CD4-positive, alpha-beta T cell (primary cell): ENCODE measurements around the gene GATAD2B. TPM values are rescaled to one million over a fixed set of nuclear protein-coding genes. Genes with fewer than 3 reads are reported as not detected.
A peak's percentile ranks its signal among the peaks of the same experiment; 100 is the strongest.

Source experiments
- ATAC-seq: fragments of 200-7000 bp; cut with Tn5 transposase; one replicate; pipeline ENCODE4 v1.10.0; 2022; ENCODE audit warnings: mild to moderate bottlenecking; ENCODE audit not compliant: poor library complexity
- CTCF ChIA-PET: fragments of 350-600 bp; sonication (Branson Sonifier 250); formaldehyde crosslinking; loops from one replicate; lab custom pipeline; 2021; ENCODE audit warnings: antibody characterized with exemption, inconsistent platforms; lab: Charles Lee
- POLR2A ChIA-PET: fragments of 350-600 bp; sonication (Branson Sonifier 250); formaldehyde crosslinking; loops from one replicate; lab custom pipeline; 2021; ENCODE audit warnings: antibody characterized with exemption, inconsistent platforms; lab: Charles Lee
- DNase-seq, 14 experiments: peaks; one replicate each; pipeline ENCODE4 v3.0.0-alpha.2; 2013 to 2020; ENCODE audit warnings: mixed read lengths in 2 of 14
- H3K27ac ChIP-seq, 2 donors: one replicate each; pipeline versions ENCODE4 v1.5.1 to v1.7.0; 2013; ENCODE audit warnings: low read length in 2 of 2, low read depth in 1 of 2, mild to moderate bottlenecking in 1 of 2
- H3K27me3 ChIP-seq, 2 experiments: 1 replicate in 1 of 2; 2 replicates in 1 of 2; pipeline versions ENCODE4 v1.6.1 to v1.7.0; 2013; ENCODE audit warnings: low read length in 2 of 2, control low read depth in 1 of 2, mild to moderate bottlenecking in 1 of 2, moderate library complexity in 1 of 2; ENCODE audit not compliant: insufficient read depth in 2 of 2, control insufficient read depth in 1 of 2
- H3K36me3 ChIP-seq: one replicate; pipeline ENCODE4 v1.6.1; 2013; ENCODE audit warnings: low read length, control low read depth; ENCODE audit not compliant: insufficient read depth
- H3K4me1 ChIP-seq: one replicate; pipeline ENCODE4 v1.6.1; 2013; ENCODE audit warnings: low read length, control low read depth; ENCODE audit not compliant: insufficient read depth
- H3K4me3 ChIP-seq: one replicate; pipeline ENCODE4 v1.5.1; 2013; ENCODE audit warnings: mild to moderate bottlenecking, low read length, moderate library complexity
- H3K9me3 ChIP-seq, 2 experiments: 1 replicate in 1 of 2; 2 replicates in 1 of 2; pipeline versions ENCODE4 v1.6.1 to v1.7.0; 2013; ENCODE audit warnings: low read length in 2 of 2, mild to moderate bottlenecking in 2 of 2, control low read depth in 1 of 2, moderate library complexity in 1 of 2; ENCODE audit not compliant: control insufficient read depth in 1 of 2, insufficient read depth in 1 of 2
- H3K27ac Mint-ChIP-seq: one replicate; pipeline ENCODE4 v1.8.0; 2020; ENCODE audit warnings: mixed read lengths
- H3K27me3 Mint-ChIP-seq: one replicate; pipeline ENCODE4 v1.8.0; 2021; ENCODE audit warnings: mixed read lengths
- H3K36me3 Mint-ChIP-seq: one replicate; pipeline ENCODE4 v1.8.0; 2021; ENCODE audit warnings: low read depth, mixed read lengths
- H3K4me1 Mint-ChIP-seq: one replicate; pipeline ENCODE4 v1.8.0; 2021; ENCODE audit warnings: low read depth, mixed read lengths
- H3K4me3 Mint-ChIP-seq: one replicate; pipeline ENCODE4 v1.8.0; 2020; ENCODE audit warnings: mild to moderate bottlenecking, mixed read lengths
- H3K9me3 Mint-ChIP-seq: one replicate; pipeline ENCODE4 v1.8.0; 2020; ENCODE audit warnings: mixed read lengths
- intact Hi-C, 2 experiments: fragments of 100-400 bp; cut with DNase I in 1 of 2; cut with micrococcal nuclease in 1 of 2; formaldehyde crosslinking; loops; one replicate each; pipeline versions ENCODE4 v1.15.1 to v1.9.0; 2023 to 2025; cut with DNase I, micrococcal nuclease
- total RNA-seq, 174 experiments: library from RNA in 2 of 174; stranded (reverse) in 2 of 174; gene quantifications; one replicate each; pipeline ENCODE4 v1.2.3 and lab custom pipeline; 2021 to 2026
- TF ChIP-seq, protein P1 (sequence below): fragments of 200-600 bp; IDR thresholded peaks from one replicate; pipeline ENCODE4 v1.8.0; 2022; ENCODE audit warnings: antibody characterized with exemption, mild to moderate bottlenecking

The GATAD2B gene
- total RNA-seq, 2 experiments from 2014 or later = 51.6 to 52.3 TPM

GRCh38 chr1:153939476-153939875 is 16.7 kb upstream of the GATAD2B start:
- Mint-ChIP-seq H3K4me3 (no peak overlapping the region), H3K36me3 (peaks cover 93% of the 10 kb centered on the region), H3K27ac (peak overlapping the region; percentile 56), H3K27me3 (no peaks in the 10 kb centered on the region), H3K9me3 (no peaks in the 10 kb centered on the region), H3K4me1 (peaks cover 31% of the 10 kb centered on the region)
- ChIA-PET POLR2A (interaction anchor here (0.8 to 1.7 kb wide), 4 partner anchors 16 to 51 kb away, joined by 3 to 6 read pairs (median 5); partner anchors contain the start of genes GATAD2B and RPS27), CTCF (interaction anchor here (1.0 kb wide), 1 partner anchor 19 kb away, joined by 3 read pairs; no protein-coding TSS in a partner anchor)
- no peak overlapping the region for H3K4me3 ChIP-seq
- no peak for DNase-seq
- H3K4me1 ChIP-seq = peaks cover 38% of the 10 kb centered on the region
- no peaks in the 10 kb centered on the region for H3K27me3 ChIP-seq
- ATAC-seq = no peak
- peaks cover 88% of the 10 kb centered on the region for H3K36me3 ChIP-seq
- intact Hi-C loops = no loop called here
- no peaks in the 10 kb centered on the region for H3K9me3 ChIP-seq
- TF ChIP-seq, protein P1, sequence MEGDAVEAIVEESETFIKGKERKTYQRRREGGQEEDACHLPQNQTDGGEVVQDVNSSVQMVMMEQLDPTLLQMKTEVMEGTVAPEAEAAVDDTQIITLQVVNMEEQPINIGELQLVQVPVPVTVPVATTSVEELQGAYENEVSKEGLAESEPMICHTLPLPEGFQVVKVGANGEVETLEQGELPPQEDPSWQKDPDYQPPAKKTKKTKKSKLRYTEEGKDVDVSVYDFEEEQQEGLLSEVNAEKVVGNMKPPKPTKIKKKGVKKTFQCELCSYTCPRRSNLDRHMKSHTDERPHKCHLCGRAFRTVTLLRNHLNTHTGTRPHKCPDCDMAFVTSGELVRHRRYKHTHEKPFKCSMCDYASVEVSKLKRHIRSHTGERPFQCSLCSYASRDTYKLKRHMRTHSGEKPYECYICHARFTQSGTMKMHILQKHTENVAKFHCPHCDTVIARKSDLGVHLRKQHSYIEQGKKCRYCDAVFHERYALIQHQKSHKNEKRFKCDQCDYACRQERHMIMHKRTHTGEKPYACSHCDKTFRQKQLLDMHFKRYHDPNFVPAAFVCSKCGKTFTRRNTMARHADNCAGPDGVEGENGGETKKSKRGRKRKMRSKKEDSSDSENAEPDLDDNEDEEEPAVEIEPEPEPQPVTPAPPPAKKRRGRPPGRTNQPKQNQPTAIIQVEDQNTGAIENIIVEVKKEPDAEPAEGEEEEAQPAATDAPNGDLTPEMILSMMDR = no peak
- H3K27ac ChIP-seq = no peak overlapping the region

DNA sequence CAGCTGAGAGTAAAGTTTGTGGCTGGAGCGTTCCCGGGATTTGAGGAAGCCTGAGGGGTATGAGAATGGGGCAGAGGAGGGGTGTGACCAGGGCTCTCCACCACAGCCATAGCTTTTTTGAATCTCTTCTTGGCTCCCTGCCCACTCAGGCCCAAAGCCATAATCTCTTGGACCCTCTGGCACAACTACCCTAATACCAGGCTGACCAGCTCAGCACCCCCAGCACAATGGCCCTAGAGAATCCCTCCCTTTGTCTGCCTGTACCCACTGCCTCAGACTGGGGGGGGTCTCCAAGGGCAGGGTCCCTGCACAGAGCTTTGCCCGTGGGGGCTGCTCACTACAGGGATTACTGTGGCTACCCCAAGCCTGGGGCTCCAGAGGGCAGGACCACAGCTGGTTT is 16.2 kb upstream of the GATAD2B start:
- Mint-ChIP-seq H3K27ac (peak overlapping the region; percentile 56), H3K36me3 (peaks cover 95% of the 10 kb centered on the region), H3K27me3 (no peaks in the 10 kb centered on the region), H3K4me1 (peaks cover 26% of the 10 kb centered on the region), H3K9me3 (no peaks in the 10 kb centered on the region), H3K4me3 (no peak overlapping the region)
- Histone ChIP-seq H3K4me1 (peaks cover 33% of the 10 kb centered on the region), H3K27me3 (no peaks in the 10 kb centered on the region), H3K4me3 (no peak overlapping the region), H3K36me3 (peaks cover 88% of the 10 kb centered on the region), H3K27ac (no peak overlapping the region), H3K9me3 (no peaks in the 10 kb centered on the region)
- TF ChIP-seq, protein P1 = no peak
- CTCF ChIA-PET = no interaction called here
- no peak for ATAC-seq
- POLR2A ChIA-PET = interaction anchor here (0.8 to 1.7 kb wide), 4 partner anchors 16 to 52 kb away, joined by 3 to 6 read pairs (median 5); partner anchors contain the start of genes GATAD2B and RPS27
- intact Hi-C loops = no loop called here
- DNase-seq = no peak

- Histone ChIP-seq H3K4me1 (peaks cover 17% of the 10 kb centered on the region), H3K4me3 (no peak overlapping the region), H3K9me3 (no peaks in the 10 kb centered on the region), H3K36me3 (peaks cover 91% of the 10 kb centered on the region), H3K27ac (no peak overlapping the region), H3K27me3 (no peaks in the 10 kb centered on the region)
- Mint-ChIP-seq H3K27me3 (no peaks in the 10 kb centered on the region), H3K27ac (no peak overlapping the region), H3K9me3 (no peaks in the 10 kb centered on the region), H3K4me3 (no peak overlapping the region), H3K4me1 (peaks cover 11% of the 10 kb centered on the region), H3K36me3 (peaks cover 92% of the 10 kb centered on the region)
- ChIA-PET CTCF (no interaction called here), POLR2A (interaction anchor here (0.8 to 1.3 kb wide), 2 partner anchors 9 to 40 kb away, joined by 4 to 6 read pairs; partner anchors contain the start of genes DENND4B and JTB)
- intact Hi-C loops = no loop called here
- TF ChIP-seq, protein P1 = no peak
- ATAC-seq (no peak), DNase-seq (no peak)
Measured at GRCh38 chr1:153937331-153937730, 14.6 kb upstream of the GATAD2B start.
